DMS79 (cell line): Measurements from ENCODE around the gene TSPAN18.

Experiments used
- DNase-seq: peaks from one replicate; lab custom pipeline; 2025; lab: John Stamatoyannopoulos, UW

TSPAN18 gene

GRCh38 chr11:44777209-44778194 lies 50.7 kb downstream of the TSPAN18 start:
- DNase-seq, result no peak

- DNase-seq, result no peak
Measured at GRCh38 chr11:44778195-44779100, 51.7 kb downstream of the TSPAN18 start.

- no peak for DNase-seq
Measured at GRCh38 chr11:44779736-44780520, 53.2 kb downstream of the TSPAN18 start.

GRCh38 chr11:44780940-44781631 lies 54.3 kb downstream of the TSPAN18 start:
- DNase-seq, result no peak

GRCh38 chr11:44781655-44782054 lies 54.9 kb downstream of the TSPAN18 start:
- DNase-seq, result no peak

- no peak for DNase-seq
Measured at GRCh38 chr11:44782478-44782877, 55.7 kb downstream of the TSPAN18 start.

- DNase-seq, result no peak
Measured at GRCh38 chr11:44784436-44784760, 57.6 kb downstream of the TSPAN18 start.

- DNase-seq, result peak; percentile 13
Measured at GRCh38 chr11:44784851-44785250, 58.1 kb downstream of the TSPAN18 start.

GRCh38 chr11:44785856-44786607 lies 59.3 kb downstream of the TSPAN18 start:
- DNase-seq, result no peak

GRCh38 chr11:44787070-44787469 lies 60.3 kb downstream of the TSPAN18 start:
- no peak for DNase-seq

GRCh38 chr11:44787981-44788380 lies 61.2 kb downstream of the TSPAN18 start:
- no peak for DNase-seq

GRCh38 chr11:44788536-44789261 lies 61.9 kb downstream of the TSPAN18 start:
- peak; percentile 31 for DNase-seq

GRCh38 chr11:44789496-44789895 lies 62.7 kb downstream of the TSPAN18 start:
- no peak for DNase-seq

GRCh38 chr11:44790211-44790610 lies 63.4 kb downstream of the TSPAN18 start:
- DNase-seq, result no peak

GRCh38 chr11:44791316-44791925 lies 64.7 kb downstream of the TSPAN18 start:
- no peak for DNase-seq

- DNase-seq, result no peak
Measured at GRCh38 chr11:44792171-44792570, 65.4 kb downstream of the TSPAN18 start.

- peak; percentile 20 for DNase-seq
Measured at GRCh38 chr11:44793350-44794090, 66.8 kb downstream of the TSPAN18 start.

- no peak for DNase-seq
Measured at GRCh38 chr11:44795803-44796535, 69.2 kb downstream of the TSPAN18 start.
